ENCODE results near the gene PLP1. TPM values are rescaled to one million over a fixed set of nuclear protein-coding genes. Genes with fewer than 3 reads are reported as not detected.
"Not testable (repeated sequence)": the region's sequence is repeated elsewhere in the genome, so short reads cannot be mapped to it uniquely, and the experiment has no call there.

Gene PLP1, protein sequence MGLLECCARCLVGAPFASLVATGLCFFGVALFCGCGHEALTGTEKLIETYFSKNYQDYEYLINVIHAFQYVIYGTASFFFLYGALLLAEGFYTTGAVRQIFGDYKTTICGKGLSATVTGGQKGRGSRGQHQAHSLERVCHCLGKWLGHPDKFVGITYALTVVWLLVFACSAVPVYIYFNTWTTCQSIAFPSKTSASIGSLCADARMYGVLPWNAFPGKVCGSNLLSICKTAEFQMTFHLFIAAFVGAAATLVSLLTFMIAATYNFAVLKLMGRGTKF
- total RNA-seq = 11.8 TPM

DNA sequence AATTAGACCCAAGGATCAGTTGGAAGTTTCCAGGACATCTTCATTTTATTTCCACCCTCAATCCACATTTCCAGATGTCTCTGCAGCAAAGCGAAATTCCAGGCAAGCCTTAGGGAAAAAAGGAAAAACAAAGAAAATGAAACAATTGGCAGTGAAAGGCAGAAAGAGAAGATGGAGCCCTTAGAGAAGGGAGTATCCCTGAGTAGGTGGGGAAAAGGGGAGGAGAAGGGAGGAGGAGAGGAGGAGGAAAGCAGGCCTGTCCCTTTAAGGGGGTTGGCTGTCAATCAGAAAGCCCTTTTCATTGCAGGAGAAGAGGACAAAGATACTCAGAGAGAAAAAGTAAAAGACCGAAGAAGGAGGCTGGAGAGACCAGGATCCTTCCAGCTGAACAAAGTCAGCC is at the start of gene PLP1:
PLP1 (plus strand) TSS at position 295 of the 400 bp plus-strand sequence. CDS start 156 bp downstream, outside the sequence.
- FAIRE-seq = no peak
- no peak for DNase-seq (ENCODE audit: low spot score in 2 of 2)

DNA sequence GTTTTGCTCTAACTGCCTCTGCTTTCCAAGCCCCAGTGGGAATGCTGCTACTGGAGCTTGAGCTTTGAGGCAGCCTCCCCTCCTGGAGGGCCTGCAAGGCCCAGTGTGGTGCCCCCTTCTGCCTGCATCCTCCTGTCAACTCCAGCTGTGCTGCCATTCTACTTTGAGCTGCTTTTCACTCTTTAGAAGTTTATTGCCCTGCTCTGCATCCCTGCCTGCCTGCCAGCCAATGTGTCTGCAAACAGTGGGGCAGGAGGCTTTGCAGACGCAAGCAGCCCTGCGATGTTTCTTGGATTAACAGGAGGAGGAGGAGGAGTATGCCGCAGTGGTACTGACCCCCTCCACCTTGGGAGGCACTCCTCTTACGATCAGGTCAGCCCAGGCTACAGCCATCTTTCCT is 49.5 kb upstream of the PLP1 start:
- FAIRE-seq = no peak
- no peak for DNase-seq (ENCODE audit: low spot score in 2 of 2)

DNA sequence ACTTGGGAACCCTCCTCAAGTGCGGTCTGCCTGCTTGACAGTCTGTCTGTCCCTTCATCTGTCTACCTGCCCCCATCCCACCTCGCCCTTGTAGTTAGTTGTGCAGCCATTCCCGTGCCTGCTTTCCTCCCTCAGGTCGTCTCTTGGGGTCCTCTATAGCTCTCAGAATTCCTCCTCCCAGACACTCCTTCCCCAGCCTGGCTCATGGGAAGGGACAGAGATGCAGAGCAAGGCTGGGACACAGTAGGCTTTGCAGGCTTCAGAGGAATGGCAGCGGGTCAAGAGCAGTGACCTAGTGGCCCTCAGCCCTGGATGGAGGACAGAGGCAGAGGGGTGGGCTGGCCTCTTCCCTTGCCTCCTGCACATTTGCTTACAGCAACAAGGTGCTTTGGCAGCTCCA is 47.6 kb upstream of the PLP1 start:
- no peak for DNase-seq (ENCODE audit: low spot score in 2 of 2)
- FAIRE-seq = no peak

DNA sequence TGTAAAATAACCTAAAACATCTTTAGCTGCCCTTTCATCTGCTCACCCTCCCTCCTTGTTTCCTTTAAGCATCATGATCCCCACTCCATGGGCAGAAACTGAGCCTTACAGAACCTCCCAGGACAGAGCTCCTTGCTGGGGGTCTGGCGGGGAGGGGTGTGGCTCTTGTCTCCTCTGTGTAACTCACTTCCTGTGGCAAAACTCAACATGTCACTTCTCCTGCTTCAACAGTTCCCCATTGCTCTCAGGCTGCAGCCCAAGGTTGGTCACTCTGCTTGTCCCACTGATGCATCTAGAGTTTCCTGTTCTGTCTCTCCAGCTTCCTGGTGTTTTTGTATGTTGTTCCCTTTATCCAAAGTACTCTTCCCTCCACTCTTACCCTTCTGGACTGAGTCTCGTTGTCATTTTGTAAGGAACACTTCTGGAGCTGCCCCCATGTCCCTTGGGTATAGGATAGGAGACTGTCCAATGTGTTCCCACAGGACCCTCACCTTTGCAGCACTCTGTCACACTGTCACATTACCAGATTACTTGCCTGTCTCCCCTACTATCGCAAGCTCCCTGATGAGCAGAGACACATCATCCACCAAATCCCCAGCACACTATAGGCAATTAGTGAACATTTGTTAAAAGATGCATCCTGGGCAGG is 46.4 kb upstream of the PLP1 start:
- no peak for FAIRE-seq
- no peak for DNase-seq (ENCODE audit: low spot score in 2 of 2)

DNA sequence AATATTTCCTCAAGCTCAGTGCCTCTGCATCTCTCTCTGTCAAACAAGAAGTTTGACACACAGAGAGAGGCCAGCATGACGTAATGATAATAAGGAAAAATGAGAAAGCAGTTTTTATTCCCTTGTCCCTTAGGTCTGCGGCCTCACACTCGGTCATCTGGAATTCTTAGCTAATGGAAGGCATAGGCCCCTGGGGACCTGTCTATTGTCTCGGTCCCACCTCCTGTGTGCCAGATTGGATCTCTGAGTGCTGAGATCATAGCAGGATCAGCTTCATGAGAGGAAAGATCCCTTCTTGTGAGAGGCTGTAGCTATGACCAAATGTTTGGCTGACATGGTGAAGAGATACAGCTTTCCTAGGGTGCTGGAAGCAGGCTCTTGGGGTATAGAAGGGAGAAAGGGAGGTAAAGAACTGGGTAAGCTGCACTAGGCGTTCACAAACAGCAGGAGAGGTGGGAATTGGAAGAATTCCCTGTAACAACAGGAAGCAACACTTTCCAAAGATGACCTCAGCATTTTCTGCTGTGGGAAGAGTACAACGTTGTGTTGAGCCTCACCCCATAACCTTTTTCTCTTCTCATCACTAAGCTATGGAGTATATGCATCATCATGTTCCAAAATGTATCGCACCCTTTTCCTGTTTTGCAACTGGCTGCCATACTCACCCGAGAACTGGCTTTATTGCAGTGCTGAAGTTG is 45.7 kb upstream of the PLP1 start:
- no peak for FAIRE-seq
- no peak for DNase-seq (ENCODE audit: low spot score in 2 of 2)

DNA sequence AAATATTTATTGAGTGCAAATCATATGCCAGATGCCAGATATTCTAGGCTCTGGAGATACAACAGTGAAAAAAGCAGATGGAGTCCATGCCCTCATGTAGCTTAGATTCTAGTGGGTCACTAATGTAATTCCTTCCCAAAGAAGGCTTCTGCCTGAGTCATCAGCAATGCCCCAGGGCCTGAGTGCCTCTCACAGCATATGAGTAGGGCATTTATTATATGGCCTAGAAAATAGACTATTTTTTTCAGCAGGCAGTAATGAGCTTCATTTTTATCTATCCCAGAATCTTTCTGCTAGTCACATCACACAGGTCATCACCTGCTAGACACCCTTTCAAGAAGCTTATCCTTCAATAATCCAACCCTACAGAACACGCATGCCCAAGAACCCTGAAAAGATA is 43.6 kb upstream of the PLP1 start:
- no peak for DNase-seq (ENCODE audit: low spot score in 2 of 2)
- FAIRE-seq = no peak

DNA sequence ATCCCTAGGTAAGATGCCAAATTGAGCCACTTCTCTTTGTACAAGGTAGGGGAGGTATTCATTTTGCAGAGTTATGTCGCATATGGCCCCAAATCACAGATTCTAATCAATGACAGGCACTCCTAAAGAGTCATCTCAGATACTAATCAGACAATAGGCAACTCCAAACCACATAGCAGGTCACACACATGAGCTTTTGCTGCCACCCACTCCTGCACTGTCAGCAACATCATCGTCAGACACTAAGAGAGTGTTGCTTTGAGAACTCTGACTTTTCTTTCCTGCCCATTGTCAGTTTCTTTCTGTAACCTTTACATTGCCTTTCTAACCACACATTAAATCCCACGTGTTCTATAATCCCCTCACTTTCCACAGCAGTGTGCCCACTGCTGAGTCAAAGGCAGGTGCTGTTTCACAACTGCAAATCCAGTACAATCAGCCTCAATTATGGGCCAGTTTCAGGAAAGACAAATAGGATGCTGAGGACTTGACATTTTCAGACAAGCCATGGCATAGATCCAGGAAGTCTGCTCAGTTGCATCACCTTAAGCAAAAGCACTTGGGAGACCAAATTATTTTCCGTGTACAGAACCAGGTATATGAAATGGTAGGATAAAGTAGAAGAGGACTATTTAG is 42.4 kb upstream of the PLP1 start:
- FAIRE-seq (no peak), DNase-seq (ENCODE audit: low spot score in 2 of 2) (no peak)

DNA sequence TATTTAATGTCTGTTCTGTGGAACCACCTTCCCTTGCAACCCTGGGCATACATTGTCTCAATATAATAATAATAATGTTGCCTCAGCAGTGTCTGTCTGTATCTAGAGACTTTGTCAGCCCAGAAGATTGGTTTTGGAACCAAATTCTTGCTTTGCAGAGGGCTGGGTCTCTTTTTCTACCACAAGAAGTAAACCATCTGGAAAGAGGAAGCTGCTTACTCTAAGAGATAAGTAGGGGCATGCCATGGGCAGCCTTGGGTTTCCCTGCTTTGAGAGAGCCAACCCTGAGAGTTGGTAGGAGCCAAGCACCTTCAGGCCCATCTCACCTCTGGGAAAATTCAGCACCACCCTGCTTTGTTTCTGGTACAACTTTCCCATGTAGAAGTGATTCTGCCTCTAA is 38.9 kb upstream of the PLP1 start:
- no peak for FAIRE-seq
- no peak for DNase-seq (ENCODE audit: low spot score in 2 of 2)

DNA sequence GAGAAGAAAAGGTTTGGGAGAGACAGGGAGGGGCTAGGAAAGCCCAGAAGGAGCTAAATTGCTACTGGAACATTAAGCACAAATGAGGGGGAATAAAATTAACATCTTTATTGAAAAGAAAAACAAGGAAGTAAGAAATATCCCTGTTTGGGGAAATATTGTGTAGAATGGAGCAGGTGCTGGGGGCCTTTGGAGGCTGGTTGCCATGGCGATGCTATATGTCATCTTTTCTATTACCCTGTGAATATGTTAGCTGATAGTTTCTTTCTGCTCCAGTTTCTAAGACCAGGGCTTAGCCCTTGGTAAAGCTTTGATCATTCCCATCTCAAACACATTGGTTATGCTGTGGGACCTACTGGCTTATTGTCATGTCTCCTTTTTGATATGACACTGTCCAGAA is 37.2 kb upstream of the PLP1 start:
- FAIRE-seq (no peak), DNase-seq (ENCODE audit: low spot score in 2 of 2) (no peak)

DNA sequence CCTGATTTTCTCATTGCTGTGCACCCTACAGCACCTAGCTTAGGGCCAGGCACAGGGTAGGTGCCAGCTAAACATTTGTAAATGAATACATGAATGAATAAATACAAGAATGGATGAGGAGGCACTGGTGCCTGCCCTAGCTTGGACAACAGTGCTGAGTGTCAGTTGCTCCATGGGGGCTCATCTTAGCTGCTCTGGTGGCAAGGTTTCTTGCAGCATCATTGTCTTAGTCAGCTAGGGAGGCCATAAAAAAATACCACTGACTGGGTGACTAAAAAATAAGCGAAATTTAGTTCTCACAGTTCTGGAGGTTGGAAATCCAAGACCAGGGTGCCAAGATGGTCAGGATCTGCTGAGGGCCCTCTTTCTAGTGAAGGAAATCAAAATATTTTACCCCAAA is 34.8 kb upstream of the PLP1 start:
- FAIRE-seq (no peak), DNase-seq (ENCODE audit: low spot score in 2 of 2) (no peak)

DNA sequence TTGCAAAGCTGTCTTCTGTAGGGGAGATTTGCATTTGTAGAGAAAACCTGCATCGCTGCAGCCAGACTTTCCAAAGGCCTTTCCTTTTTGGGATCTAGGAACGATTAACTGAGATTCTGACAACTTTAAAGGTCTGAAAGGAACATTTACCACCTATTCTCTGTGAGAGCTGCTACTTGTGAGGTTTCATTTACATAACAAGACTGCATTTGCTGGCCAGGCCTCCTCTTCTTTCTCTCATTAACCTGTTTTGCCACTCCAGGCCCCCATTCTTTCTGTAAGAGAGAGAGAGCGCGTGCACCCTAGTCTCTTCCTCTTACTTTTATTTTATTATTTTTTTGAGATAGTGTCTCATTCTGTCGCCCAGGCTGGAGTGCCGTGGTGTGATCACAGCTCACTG is 34.3 kb upstream of the PLP1 start:
- no peak for FAIRE-seq

DNA sequence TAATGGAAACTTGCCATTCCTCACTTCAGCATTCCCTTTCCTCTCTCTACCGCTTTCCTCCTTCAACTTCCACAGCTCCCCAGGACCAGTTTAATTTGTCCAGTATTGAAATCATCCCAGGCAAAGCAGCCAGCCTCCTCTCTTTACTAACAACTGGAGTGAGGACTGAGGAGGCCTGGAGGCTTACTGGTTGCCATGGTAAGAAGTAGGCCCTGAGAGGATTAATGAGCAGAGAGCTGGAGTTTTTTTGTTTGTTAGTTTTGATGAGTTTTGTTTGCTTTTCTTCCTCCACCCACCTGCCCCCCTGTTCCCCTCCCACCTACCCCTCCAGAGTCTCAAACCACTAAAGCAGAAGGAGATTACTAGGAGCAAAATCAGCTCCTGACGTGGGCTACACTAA is 29.5 kb upstream of the PLP1 start:
- FAIRE-seq (no peak), DNase-seq (ENCODE audit: low spot score in 2 of 2) (no peak)

More for the DNA sequence above, 34.3 kb upstream of the PLP1 start:
- no peak for DNase-seq (ENCODE audit: low spot score in 2 of 2)

DNA sequence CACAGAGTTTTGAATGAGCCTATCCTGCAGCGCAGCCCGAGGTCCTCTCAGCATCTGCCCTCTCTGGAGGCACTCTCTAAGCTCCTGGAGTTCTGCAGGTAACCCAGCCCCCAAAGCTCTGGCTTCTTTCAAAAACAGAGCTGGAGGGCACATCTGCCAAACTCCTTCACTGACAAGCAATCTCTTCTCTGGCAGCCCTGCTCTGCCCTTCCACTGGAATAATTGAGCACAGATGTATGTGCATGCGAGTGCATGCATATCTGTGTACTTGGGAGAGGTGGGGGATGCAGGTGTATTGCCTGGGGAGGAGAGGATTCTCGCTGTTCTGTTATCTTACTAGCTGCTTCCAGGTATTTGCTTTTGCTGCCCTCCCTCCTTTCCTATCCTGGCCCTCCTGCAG is 22.2 kb upstream of the PLP1 start:
- FAIRE-seq (no peak), DNase-seq (ENCODE audit: low spot score in 2 of 2) (no peak)

DNA sequence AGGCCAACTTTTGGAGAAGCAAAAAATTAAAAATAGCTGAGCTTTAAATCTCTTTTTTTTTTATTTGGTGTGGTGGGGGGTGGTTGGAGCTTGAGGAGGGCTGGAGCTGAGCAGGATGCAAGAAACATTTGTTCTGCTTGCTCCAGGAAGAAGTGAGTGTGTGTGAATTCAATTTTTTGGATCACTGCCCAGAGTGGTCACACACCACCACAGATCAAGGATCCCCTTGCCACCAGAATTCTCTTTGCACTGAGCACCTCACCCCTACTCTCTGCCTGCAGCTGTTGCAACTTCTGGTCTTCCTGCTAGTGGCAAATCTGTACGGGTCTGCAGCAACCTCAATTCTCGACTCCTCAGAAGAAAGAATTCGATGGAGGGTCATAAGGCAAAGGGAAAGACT is 19.9 kb upstream of the PLP1 start:
- no peak for DNase-seq (ENCODE audit: low spot score in 2 of 2)
- no peak for FAIRE-seq

DNA sequence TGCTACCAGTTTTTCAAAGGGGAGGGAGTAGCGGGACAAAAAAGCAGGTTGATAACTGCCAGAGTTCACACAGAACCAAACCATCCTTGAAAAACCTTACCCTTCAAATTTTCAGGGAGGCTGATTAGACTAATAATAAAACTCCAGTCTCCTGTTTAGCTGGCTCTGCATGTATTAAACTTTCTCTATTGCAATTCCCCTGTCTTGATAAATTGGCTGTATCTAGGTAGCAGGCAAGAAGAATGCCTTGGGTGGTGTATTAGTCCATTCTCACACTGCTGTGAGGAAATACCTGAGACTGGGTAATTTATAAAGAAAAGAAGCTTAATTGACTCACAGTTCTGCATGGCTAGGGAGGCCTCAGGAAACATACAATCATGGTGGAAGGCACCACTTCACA is 18.1 kb upstream of the PLP1 start:
- DNase-seq (ENCODE audit: low spot score in 2 of 2) (no peak), FAIRE-seq (no peak)

DNA sequence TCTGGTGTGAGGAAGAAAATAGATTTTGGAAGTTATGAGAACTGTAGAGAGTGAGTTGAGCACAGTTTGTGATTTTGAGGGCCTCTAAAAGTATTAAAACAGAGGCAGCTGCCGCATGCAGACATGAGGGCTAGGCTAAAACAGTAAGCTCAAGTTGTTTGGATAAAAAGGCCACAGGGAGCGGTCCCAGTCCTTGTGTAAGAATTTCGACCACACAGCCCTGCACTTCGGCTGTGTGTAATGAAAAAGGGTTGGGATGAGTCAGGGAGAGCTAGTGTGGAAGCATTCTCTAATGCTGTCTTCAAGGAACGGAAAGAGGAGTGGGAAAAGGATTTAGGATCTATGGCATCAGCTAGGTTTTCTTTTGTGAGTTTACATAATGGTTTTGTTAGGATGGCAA is 13.1 kb upstream of the PLP1 start:
- FAIRE-seq; DNase-seq (ENCODE audit: low spot score in 2 of 2): not testable (repeated sequence)

DNA sequence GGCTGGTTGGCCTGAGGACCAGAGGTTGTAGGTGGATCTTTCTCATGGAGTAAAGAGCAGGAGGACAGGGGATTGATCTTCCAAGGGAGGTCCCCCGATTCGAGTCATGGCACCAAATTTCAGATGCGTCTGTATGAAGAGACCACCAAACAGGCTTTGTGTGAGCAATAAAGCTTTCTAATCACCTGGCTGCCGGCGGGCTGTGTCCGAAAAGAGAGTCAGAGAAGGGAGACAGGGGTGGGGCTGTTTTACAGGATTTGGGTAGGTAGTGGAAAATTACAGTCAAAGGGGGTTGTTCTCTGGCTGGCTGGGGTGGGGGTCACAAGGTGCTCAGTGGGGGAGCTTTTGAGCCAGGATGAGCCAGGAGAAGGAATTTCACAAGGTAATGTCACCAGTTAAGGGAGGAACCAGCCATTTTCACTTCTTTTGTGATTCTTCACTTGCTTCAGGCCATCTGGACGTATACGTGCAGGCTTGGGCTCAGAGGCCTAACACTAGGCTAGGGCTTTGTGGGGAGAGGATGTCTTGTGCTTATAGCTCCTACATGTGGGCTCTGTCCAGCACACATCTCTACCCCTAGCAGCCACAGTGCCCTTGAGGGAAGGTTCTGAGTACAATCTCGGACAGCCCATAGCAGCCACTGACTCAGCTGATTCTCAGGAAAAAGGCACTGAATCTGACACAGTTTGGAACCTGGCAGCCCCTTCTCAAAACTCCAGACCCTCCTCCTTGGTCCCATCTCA is 9.7 kb upstream of the PLP1 start:
- not testable (repeated sequence) for FAIRE-seq; DNase-seq (ENCODE audit: low spot score in 2 of 2)

DNA sequence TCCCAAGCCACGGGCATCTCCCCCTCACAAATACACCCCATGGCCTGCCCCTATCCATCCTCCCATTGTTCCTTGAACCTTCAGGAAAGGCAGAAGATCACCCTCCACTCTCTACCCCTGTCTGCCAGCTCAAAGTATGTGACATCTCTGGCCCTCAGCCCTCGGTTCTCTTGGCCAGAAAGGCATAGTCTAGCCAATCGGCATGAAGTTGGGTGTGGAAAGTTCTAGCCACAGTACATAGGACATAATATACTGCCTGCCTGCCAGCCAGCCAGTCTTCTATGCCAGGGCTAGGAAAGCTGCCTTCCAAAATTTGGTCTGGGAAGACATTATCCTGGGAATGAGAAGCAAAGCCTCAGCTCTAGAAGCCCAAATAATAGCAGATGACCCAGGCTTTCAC is 3.2 kb upstream of the PLP1 start:
- FAIRE-seq (no peak), DNase-seq (ENCODE audit: low spot score in 2 of 2) (no peak)

DNA sequence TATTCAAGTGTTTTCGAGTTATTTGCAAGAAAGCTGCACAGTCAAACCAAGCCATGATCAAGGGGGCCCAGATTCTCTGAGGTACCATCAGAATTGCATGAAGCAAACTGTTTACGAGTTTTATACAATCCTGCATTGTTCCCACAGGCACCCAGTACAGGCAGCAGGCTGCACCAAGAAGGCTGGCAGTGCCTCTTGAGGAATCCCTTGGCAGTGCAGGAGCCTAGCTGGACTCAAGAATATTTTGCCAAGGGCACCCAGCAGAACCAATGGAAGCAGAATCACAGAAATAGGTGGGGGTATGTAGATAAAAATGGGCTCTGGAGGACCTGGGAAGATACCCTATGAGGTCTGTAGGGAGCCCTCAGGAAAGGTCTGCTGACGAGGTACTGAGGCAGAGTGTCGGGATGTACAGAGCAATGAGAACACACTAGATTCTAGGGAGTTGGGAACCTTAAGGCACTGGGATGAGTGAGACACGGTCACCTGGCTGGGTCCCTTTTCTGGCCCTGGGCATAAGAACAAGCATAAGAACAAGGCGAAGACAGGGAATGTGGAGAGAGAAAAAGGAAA is 2.5 kb upstream of the PLP1 start:
- FAIRE-seq = no peak

DNA sequence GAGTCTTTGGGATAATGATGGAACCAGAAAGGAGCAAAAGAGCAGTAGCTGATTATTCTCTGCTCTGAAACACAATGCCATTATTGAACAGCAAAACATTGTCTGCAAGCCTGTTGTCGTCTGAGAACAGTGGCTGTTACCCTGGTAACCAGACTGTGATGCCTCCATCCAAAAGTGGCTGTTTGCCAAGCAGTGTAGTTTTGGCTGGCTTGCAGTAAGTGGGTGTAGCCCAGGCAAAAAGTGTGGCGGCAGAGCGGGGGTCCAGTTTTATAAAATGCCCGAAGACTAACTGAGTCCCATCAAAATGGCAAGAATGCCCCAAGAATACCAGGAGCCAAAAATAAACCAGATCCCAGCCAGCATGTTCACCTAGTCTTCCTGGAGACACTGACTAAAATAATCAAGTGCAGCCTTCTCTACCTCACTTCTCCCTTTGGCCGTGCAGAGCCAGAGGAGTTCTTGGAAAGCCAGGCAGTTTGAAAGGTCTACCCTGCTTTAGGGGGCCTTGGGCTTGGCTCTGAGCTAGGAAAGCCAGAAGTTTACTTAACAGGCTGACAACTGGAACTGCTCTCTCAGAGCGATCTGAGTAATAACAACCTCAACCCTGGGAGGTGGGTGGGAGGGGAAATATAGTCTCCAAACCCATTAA is 2.6 kb downstream of the PLP1 start:
- FAIRE-seq (no peak), DNase-seq (ENCODE audit: low spot score in 2 of 2) (no peak)

More for the DNA sequence above, 2.5 kb upstream of the PLP1 start:
- no peak for DNase-seq (ENCODE audit: low spot score in 2 of 2)
